GM21447 (cell line): ENCODE data around the gene CAMK2N2.

Source experiments
- ATAC-seq: cut with Tn5 transposase; IDR thresholded peaks from one replicate; pipeline ENCODE4 v1.9.1; 2021; ENCODE audit not compliant: unreplicated experiment

Gene CAMK2N2

DNA sequence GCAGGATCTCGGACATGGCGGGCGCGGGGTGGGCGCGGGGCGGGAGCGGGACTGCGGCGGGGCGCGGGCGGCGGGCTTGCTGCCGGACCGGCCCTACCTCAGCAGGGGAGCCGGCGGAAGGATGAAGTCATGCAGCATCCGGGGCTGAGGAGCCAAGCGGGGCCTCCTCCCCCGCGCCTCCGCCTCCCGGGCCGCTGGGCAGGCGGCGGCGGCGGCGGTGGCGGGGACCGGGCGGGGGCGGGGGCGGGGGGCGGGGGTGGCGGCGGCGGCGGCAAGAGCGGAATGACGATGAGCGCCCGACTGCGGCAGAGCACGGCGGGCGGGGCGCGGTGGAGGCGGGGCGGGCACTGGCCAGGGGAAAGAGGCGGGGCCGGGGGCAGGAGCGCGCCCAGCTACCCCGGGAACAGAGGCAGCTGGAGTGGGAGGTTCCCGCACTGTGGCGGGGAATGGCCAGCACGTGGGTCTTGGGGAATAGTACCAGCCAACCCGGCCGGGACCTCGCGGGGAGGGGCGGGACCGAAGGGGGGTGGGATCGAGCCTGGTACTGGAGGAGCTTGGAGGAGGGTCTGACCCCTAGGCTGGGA lies at the start of gene CAMK2N2:
Gene CAMK2N2, minus strand, starts transcription at position 284 of the 584 bp plus-strand sequence. Its CDS starts 268 bp downstream, at position 16.
- ATAC-seq = no peak

DNA sequence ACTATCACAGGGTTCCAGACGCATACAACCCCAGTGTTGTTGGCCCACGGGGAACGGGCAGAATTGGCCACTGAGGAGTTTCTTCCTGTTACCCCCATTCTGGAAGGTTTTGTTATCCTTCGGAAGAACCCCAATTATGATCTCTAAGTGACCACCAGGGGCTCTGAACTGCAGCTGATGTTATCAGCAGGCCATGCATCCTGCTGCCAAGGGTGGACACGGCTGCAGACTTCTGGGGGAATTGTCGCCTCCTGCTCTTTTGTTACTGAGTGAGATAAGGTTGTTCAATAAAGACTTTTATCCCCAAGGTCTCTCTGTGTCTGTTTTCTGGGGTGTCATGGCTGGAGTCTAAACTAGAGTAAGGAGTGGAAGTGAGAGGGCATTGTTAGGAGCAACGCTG lies 47.4 kb upstream of the CAMK2N2 start:
- no peak for ATAC-seq

DNA sequence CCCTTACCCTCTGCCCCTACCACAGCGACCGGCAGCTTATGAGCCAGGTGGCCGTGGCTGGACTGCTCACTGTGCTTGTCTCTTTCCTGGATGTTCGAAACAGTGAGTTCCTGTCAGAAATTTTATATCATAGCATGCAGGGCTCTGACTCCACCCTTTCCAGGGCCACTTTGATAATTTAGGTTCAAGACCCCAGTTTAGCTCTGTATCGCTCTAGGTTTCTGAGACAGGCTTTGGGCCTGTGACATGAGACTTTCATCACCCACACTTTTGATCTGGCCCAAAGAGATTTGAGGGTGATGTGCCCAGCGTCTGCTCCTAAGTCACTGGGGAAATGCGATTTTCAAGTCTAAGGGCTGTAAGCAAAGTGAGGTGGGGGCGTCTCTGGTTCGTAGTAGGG lies 46.6 kb upstream of the CAMK2N2 start:
- ATAC-seq = no peak

DNA sequence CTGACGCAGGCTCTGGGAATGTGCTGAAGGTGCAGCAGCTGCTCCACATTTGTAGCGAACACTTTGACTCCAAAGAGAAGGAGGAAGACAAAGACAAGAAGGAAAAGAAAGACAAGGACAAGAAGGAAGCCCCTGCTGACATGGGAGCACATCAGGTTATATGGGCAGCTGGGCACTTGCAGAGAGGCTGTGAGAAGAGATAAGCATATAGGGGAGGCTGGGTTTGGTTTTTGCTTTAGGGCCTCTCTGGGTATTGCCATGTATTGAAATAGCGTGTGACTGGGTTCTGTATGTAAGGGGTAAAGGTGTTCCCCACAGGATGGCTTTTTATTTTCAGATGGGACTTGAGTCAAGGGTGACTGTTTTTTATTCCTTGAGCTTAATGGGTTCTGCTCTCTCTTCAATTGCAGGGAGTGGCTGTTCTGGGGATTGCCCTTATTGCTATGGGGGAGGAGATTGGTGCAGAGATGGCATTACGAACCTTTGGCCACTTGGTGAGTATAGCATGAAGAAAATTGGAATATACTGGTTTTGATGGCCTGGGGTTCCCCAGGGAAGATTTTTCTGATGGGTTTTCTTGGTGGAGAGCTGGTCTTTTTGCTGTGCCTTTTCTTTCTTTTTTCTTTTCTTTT lies 45.1 kb upstream of the CAMK2N2 start:
- ATAC-seq = no peak

DNA sequence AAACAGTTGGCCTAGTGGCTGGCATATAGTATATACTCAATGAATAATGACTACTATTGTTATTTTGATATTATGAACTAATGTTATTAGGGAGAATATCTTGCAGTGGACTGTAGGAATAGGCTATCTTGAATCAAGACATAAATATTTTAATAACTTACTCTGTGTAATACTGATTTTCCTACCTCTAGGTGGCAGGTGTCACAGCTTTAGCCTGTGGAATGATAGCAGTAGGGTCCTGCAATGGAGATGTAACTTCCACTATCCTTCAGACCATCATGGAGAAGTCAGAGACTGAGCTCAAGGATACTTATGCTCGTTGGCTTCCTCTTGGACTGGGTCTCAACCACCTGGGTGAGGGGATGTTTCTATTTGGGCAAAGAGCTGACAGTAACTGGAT lies 44.2 kb upstream of the CAMK2N2 start:
- ATAC-seq = no peak

DNA sequence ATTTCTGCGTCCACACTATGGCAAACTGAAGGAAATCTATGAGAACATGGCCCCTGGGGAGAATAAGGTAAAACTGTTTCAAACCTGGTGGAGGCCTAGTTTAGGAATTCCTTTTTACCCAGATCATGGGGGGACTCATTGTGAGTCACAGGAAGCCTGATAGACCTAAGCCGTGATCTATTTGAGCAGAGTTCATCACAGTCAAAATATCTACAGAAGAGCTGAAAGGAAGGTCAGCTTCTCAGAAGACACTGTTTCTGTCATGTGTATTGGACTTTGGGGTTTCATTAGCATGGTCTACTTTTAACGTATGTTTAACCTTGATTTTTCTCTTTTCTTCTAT lies 39.0 kb upstream of the CAMK2N2 start:
- ATAC-seq = no peak

DNA sequence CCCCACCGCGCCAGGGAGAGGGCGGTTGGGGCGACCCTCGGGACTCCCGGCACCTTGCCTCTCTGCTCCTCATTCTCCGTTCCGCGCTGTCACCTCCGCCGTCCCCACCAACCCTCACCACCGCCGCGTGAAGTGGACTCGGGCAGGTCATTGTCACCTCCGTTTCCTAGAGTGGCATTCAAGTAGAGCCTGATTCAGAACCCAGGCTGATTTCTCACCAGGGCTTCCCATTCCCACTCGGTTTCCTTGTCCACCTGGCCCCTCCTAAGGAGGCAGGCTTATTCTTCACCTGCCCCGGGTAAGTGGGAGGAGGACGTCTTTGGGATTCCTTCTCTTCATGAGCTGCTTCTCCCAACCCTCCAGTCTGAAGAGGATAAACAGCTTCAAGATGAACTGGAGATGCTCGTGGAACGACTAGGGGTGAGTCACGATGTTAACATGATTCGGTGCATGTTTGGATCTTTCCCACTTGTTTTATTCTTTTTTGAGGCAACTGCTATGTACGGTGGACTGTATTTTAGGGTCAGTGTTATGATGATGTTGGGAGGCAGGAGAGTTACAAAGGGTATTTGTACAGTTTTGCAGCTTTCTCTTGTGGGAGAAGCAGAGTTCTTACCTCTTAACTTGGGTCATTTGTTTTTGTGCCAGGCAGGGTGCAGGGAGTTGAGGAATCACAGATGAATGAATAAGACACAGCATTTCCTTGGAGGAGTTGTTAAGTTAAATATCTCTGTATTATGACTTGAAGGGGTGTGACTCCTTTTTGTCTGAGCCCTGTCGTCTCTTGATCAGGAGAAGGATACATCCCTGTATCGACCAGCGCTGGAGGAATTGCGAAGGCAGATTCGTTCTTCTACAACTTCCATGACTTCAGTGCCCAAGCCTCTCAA lies 38.4 kb upstream of the CAMK2N2 start:
- ATAC-seq = peak; percentile 12

DNA sequence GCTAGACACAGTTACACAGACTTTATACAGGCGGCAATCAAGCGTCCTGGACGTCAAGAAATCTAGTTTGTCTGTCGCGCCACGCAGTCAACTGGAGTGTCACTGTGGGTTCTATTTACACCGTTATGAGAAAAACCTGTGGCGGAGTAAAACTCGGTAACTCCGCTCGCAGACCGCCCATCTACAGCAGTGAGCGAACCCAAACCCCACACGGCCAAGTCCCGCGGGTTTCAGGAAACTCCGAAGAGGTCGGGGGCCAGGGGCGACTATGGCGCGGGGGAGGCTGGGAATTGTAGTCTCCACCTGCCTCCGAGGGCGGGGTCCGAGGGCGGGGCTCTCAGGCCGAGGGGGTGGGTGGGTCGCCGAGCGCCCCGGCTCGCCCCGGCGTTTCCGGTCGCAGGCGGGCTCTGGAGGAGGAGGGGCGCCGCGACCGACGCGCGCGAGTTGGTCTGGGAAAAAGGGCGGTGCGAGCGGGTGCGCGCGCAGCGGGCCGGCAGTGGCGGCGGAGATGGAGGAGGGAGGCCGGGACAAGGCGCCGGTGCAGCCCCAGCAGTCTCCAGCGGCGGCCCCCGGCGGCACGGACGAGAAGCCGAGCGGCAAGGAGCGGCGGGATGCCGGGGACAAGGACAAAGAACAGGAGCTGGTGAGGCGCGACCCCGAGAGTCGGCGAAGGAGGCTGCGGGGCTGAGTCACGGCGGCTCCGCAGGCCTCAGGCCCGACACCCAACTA lies 37.6 kb upstream of the CAMK2N2 start, which contains the start of gene PSMD2:
Gene PSMD2, plus strand, starts transcription at position 483 of the 729 bp plus-strand sequence. Its CDS starts 26 bp downstream, at position 509.
- peak; percentile 91 for ATAC-seq

DNA sequence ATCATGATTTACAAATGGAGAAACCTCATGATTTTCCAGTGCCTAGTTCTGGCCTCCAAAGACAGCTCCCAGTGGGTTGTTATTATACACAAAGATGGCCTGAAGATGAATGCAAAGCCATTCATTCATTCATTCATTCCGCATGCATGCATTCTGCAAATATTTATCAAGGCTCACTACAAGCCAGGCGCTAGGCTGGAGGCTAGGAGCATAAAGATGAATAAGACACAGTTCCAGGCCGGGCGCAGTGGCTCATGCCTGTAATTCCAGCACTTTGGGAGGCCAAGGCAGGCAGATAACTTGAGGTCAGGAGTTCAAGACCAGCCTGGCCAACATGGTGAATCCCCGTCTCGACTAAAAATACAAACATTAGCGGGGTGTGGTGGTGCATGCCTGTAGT lies 35.3 kb upstream of the CAMK2N2 start:
- ATAC-seq = no peak

DNA sequence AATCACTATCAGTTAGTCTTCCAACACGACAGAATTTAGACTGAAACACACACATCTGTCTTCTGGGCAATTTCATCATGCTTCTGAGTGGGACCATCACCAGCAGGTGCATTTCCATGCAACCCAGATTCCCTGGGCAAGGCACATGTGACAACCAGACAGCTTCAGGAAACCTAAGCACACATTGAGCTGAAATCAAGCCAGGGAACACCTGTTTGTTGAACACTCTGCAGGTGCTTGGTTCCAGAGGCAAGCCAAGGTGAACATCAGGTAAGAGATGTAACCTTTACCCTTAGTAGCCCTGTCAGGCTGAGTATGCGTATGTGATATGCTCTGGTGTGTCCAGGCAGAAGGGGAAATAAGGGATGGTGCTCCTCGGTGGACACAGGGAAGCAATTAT lies 34.4 kb upstream of the CAMK2N2 start:
- ATAC-seq = no peak

DNA sequence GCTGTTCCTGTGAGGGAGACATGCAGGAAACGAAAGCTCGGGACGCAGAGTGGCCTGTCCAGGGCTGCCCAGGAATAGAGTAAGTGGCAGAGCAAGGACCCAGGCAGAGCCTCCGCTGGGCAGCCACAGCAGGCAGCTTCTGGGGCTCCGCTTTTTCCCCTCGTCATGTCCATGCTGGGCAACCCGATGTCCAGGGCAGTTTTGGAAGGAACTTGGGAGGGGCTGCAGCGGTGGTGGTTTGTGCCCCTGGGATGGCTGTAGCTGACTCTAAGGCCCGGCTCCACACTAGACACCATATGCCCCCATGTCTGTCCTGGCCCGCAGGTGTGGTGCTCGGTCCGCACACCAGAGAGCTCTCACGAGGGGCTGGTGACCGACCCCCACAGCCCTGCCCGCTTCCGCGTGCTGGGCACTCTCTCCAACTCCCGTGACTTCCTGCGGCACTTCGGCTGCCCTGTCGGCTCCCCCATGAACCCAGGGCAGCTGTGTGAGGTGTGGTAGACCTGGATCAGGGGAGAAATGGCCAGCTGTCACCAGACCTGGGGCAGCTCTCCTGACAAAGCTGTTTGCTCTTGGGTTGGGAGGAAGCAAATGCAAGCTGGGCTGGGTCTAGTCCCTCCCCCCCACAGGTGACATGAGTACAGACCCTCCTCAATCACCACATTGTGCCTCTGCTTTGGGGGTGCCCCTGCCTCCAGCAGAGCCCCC lies 30.5 kb upstream of the CAMK2N2 start:
- no peak for ATAC-seq

DNA sequence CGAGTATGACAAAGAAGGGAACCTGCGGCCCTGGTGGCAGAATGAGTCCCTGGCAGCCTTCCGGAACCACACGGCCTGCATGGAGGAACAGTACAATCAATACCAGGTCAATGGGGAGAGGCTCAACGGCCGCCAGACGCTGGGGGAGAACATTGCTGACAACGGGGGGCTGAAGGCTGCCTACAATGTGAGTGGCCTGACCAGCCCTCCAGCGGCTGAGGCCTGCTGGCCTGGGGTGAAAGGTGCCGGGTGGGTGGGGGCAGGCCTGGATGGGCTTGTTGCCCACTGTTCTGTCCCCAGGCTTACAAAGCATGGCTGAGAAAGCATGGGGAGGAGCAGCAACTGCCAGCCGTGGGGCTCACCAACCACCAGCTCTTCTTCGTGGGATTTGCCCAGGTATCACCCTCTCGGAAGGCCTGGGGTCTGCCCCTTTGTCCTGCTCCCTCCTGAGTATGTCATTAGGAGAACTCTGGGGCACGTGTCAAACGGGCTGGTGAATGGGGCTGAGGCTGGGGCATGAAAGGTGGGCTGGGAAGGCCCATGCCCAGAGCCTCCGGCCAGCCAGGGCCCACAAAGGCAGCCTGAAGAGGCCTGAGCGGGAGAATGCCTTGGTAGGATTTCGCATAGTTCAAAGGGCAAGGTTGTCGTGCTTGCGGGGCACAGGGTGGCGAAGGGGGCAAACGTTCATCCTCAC lies 29.8 kb upstream of the CAMK2N2 start:
- no peak for ATAC-seq

DNA sequence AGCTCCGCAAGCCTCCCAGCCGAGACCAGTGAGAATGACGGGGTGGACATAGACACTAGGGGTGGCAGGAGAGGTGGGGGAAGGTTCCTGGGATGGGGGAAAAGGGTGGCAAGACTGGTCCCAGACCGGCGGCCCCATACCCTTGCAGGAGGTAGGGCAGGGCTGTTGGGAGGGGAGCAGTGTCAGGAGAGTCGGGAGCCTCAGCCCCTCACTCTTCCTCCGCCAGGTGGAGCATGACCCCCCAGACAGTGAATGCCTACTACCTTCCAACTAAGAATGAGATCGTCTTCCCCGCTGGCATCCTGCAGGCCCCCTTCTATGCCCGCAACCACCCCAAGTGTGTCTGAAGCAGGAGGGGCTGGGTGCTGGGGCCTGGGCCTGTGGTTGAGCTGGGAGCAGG lies 29.0 kb upstream of the CAMK2N2 start:
- no peak for ATAC-seq

DNA sequence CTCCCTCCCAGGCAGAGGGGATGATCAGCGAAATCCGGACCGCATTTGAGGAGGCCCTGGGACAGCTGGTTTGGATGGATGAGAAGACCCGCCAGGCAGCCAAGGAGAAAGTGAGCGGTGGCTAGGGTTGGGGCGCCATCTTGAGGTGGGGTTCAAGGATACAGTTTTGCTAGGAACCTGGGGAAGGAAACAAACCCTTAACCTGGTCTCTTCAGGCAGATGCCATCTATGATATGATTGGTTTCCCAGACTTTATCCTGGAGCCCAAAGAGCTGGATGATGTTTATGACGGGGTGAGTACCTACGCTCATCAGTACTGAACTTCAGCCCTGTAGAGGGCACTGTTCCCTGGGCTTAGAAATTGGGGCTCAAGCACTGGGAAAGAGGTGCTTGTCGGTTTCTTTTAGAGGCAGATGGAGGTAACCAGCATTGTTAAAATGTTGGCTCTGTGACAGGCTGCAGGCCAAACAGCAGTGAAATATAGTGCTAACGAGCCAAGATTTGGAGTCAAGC lies 28.1 kb upstream of the CAMK2N2 start:
- ATAC-seq = no peak

DNA sequence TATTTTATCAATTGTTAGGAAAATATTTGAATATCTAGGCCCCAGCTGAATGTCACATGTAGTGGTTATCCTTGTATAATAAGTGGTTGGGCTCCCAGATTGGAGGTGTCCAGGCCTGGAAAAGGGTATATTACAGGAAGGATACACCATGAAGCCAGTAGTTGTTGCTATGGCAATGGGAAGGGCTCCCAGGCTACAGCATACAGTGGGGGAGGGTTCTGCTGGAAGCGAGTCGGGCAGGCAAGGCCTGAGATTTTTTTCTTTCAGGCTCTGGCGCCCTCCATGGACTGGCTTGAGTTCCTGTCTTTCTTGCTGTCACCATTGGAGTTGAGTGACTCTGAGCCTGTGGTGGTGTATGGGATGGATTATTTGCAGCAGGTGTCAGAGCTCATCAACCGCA lies 23.3 kb upstream of the CAMK2N2 start:
- no peak for ATAC-seq

DNA sequence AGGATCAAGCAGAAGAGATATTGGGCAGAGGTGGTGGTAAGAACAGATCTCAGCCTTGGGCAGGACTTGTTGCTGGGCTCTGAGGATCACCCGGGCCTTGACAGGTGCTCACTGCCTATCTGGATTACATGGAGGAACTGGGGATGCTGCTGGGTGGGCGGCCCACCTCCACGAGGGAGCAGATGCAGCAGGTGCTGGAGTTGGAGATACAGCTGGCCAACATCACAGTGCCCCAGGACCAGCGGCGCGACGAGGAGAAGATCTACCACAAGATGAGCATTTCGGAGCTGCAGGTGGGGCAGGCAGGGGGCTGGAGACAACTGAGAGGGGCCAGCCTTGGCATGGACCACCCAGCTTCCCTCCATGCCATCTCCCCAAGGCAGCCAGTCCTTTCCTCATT lies 22.3 kb upstream of the CAMK2N2 start:
- no peak for ATAC-seq

DNA sequence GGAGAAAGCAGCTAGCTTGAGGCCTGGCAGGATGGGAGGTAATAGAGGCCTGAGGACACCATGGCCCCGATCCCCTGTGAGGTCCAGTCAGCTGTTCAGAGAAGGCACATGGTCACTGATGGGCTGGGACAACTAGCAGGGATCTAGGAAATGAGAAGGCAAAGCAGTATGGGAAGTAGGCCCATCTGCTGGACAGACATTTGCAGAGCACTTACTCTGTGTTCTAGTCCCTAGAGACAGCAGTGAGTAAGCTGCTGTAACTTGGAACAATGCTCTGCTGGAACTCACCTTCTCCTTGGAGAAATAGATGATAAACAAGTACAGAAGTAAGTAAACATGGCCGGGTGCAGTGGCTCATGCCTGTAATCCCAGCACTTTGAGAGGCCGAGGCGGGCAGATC lies 21.6 kb upstream of the CAMK2N2 start:
- no peak for ATAC-seq

DNA sequence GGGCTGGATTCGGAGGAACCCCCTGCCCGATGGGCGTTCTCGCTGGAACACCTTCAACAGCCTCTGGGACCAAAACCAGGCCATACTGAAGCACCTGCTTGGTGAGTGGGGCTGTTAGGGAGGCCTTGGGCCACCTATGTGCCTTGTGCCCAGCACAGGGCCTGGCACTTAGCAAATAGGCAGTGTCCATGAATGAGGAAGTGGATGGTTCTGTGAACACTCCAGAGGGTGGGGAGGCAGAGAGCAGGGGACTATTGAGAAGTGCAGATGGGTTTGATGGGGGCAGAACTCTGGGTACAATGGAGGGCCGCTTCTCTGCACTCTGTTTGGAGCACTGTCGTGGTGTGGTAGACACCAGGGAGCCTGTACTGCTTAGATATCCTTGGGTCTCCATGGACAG lies 16.0 kb upstream of the CAMK2N2 start:
- no peak for ATAC-seq

DNA sequence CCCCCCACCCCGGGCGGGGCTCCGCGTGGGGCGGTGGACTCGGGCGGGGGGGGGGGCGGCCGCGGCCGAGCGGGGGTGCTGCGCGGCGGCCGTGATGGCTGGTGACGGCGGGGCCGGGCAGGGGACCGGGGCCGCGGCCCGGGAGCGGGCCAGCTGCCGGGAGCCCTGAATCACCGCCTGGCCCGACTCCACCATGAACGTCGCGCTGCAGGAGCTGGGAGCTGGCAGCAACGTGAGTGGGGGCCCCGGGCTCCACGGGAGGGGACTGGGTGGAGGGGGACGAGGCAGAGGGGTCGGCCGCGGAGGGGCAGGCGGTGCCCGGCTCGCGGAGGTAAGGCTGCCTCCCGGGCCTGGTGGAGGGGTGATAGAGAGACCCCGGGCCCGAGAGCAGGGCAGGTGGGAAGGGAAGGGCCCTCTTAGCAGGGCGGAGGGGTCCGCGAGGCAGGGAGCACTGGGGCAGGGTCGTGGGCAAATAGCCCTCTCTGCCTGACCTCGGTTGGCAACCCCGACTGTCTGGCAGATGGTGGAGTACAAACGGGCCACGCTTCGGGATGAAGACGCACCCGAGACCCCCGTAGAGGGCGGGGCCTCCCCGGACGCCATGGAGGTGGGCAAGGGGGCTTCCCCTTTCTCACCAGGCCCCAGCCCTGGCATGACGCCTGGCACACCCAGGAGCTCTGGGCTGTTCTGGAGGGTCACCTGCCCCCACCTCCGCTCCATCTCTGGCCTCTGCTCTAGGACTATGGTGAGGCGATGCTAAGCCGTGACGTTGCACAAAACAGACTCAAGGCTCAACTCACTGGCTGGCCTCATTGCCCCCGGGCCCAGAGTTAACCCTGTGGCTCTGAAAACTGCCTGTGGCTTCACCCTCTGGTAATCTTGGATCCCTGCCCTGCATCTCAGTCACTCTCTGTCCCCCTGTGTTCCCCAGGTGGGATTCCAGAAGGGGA lies 14.9 kb upstream of the CAMK2N2 start, which contains the start of gene ECE2:
Gene ECE2, plus strand, starts transcription at position 62 of the 950 bp plus-strand sequence. Its CDS starts 132 bp downstream, at position 194.
- ATAC-seq = no peak
